ENCODE results near the gene DELE1.

Gene DELE1, protein sequence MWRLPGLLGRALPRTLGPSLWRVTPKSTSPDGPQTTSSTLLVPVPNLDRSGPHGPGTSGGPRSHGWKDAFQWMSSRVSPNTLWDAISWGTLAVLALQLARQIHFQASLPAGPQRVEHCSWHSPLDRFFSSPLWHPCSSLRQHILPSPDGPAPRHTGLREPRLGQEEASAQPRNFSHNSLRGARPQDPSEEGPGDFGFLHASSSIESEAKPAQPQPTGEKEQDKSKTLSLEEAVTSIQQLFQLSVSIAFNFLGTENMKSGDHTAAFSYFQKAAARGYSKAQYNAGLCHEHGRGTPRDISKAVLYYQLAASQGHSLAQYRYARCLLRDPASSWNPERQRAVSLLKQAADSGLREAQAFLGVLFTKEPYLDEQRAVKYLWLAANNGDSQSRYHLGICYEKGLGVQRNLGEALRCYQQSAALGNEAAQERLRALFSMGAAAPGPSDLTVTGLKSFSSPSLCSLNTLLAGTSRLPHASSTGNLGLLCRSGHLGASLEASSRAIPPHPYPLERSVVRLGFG

GRCh38 chr5:141923448-141924313, at the start of gene DELE1:
TSS of gene DELE1 (plus strand) at chr5:141923871. CDS start at chr5:141923942, 71 bp downstream.
- peak; percentile 95 for DNase-seq

- DNase-seq: no peak
Observed at GRCh38 chr5:141873933-141874261, 49.8 kb upstream of the DELE1 start.

GRCh38 chr5:141874262-141874964, 49.3 kb upstream of the DELE1 start:
- no peak for DNase-seq

GRCh38 chr5:141875022-141875740, 48.5 kb upstream of the DELE1 start:
- DNase-seq: no peak

DNA sequence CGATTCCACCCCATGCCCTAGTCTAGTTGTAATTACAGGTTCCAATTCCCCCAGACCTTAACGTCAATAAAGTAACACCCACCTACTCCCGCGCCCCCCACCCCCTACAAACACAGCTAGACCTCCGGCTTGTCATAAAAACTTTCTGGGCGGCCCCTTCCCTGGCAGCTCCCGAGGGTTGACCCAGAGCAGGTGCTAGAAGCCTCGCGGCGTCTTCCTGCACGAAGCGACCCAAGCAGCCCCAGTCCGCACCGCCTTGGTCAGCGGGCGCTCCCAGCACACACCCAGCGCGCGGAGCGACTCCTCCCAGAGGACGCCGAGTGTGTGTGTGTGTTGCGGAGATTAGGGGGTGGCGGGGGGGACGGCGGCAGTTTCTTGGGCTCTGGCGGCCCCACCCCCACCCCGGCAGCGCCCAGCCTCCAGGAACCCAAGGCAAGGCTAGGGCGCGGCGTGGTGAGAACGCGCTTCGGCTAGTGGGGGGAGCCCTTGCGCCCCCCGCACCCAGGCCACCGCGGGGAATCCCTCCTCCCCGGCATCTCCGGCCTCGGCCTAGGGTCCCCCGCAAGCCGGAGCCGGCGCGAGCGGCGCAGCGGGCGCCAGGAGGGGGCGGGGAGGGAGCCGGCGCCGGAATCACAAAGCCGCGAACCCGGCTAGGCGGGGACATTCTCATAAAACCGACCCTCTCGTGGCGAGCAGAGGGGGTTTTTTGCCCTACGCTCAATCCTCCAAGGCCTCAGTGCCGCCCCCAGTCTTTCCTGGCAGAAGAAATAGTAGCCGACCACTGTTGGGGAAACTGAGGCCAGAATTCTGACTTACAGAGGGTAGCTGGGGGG, 47.7 kb upstream of the DELE1 start:
- no peak for DNase-seq

DNA sequence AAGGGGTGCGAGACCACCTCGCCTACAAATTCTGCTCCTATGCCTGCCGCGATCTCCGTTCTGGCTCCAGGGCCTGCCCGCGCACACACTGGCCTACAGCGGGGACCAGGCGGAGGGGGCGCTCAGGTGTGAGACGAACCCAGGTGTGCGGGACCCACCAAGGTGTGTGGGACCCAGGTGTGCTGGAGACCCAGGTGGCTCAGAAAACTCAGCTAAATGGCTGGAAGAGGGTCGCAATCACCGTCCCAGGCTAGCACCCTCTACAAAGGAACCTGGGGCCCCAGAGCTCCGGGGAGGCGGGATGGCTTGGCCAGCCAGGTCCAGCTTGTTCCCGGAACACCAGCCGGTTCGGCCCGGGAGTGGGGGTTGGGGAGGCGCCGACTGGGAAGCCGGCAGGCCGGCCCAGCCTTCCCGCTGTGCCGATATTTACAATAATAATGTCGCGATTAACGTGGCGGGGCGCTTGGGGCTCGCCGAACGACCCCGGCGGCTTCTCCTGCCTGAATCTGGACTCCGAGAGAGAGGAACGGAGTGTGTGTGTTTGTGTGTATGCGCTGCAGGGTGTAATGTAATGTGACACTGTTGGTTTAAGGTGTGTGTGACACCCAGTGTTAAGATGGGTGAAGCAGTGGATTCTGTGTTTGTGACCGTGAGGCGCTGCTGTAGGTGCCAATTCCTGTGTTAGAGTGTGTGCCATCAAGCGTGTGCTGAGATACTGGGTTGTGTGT, 46.9 kb upstream of the DELE1 start:
- no peak for DNase-seq

GRCh38 chr5:141877356-141878185, 46.1 kb upstream of the DELE1 start:
- DNase-seq: peak; percentile 40

- DNase-seq: peak; percentile 23
Observed at GRCh38 chr5:141878186-141878710, 45.4 kb upstream of the DELE1 start, which contains the start of gene PCDH1. TSS of gene PCDH1 (minus strand) at chr5:141878410. CDS start at chr5:141878262, 148 bp downstream.

- peak; percentile 81 for DNase-seq
Observed at GRCh38 chr5:141878711-141879425, 44.8 kb upstream of the DELE1 start.

- no peak for DNase-seq
Observed at GRCh38 chr5:141879426-141879759, 44.3 kb upstream of the DELE1 start.

DNA sequence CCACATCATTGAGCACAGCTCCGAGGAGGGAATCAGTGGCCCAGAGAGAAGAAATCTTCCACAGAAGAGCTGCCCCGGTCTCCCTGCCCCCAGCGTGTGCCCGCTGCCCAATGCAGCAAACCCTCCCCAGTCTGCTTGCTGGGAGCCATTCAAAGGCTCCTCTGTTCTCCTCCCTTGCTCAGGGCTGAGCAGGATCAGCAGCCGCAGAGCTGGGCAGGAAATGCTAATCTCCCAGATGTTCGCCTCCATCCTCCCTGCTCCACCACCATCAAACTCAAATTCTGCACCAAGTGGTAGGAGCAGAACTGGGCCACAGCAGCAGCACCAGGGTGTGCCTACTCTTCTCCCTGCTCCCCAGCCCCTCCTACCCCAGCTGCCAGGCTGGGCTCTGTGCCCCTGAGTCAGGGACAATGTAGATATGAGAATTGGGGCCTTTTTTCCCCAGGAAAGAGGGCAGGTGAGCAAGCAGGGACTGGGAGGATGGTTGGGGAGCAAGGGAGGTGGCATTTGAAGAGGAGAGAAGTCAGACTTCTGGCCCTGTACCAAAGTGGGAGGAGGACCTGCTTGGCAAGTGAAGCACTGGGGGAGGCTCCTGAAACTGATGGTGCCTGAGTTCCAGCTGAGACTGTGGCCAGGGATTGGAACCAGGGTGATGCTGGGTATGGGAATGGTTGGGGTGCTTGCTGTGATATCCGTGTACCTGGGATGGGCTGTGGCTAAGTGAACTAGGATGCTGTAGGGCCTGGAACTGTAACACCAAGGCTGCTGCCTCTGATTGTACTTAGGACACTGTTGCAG, 43.5 kb upstream of the DELE1 start:
- no peak for DNase-seq

DNA sequence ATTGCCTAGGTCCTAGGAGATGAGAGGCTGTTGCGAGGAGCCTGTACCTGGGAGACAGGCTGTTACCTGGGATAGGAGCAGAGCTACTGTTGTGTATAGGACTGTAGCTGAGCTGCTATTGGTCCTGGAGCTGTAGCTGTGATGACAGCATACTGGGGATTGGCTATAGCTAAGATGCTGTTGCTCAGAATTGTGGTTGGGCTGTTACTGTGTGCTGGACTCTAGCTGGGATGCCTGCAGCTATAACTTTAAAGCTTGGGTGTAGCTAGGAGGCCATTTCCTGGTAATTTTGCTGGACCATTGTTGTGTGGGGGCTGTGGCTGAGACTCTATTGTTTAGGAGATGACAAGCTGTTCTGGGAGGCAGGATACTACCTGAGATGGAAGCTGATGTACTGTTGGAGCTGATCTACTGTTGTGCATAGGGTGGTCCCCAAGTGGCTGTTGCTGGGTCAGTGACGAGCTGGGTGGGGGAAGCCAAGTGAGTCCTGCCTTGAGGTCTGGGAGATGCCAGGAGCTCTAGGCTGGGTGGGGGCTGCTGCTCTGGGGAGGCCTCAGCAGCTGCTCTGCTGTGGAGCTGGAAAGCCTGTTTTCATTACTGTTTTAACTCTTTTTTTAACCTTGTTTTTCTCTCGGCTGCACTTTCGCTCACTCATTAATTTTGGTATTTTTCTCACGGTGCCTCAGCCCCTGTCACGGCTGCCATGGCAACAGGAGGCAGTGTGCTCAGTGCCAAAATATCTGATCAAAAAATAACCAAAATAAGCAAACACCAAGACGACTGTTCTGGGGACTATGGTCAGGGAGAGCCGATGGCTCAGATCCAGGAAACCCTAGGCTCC, 42.5 kb upstream of the DELE1 start:
- no peak for DNase-seq

DNA sequence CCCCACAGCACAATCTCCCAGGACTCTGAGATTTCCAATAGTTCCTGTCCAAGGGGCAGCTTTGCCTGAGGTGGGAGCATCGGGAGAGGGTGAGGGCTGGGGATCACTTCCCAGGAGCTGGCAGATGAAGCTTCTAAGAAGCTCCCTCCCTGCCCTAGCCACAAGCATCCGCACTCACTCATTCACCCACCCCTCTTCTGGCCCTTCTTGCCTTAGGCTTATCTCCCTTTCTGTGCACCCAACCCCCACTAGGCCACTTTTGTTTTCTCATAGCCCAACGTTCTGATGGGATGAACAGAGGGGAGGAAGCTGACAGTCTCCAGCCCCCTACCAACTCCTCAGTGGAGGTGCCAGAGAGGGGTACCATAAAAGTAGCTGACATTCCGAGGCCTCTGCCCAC, 41.8 kb upstream of the DELE1 start:
- DNase-seq: no peak

DNA sequence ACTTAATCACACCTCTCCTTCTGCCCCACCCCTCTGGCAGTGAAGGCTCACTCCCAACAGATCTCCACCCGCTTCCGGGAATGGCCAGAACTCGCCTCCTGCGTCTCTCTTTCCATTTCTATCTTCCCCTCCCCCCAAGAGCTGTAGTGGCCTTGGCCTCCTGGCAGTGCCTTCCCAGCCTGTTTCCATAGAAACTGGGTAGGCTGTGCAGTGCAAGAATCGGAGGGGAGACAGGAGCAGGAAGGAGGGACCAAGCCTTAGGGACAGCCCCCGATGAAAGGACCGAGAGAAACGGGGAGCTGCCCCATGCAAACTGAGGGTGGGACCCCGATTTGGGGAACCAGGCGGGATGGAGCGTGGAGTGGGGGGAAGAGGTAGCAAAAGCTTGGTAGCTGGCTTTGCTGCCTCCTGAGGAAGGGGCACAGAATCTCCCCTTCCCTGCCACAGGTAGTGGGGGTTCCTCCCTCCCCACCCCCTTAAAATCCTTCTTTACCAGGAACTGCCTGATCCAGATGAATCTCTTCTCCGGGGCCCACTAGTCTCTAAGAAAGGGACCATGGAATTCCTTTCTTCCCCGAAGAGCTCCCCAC, 41.0 kb upstream of the DELE1 start:
- DNase-seq: no peak

GRCh38 chr5:141883184-141883891, 40.3 kb upstream of the DELE1 start:
- no peak for DNase-seq

DNA sequence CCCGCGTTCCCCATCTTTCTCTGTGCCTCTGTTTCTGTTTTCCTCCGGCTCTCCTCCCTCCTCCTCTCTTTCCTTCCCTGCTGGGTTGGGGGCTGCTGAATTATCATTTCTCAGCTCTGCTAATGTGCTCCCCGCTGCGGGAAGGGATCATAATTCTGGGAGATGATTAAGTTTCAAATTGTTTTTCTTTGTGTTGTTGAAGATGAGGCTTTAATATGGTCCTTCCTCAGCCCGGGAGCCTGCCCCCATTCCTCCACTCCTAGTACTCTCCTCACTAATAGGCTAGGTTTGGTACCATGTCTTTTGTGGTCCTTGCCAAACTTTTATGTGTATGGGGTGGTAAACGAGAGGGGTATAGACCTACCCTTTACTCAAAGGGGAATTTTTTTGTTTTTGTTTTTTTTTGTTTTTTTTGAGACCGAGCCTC, 39.8 kb upstream of the DELE1 start:
- no peak for DNase-seq
